Fibroblast of skin of right quadriceps (primary cell): ENCODE measurements around the gene TBX3.
A peak's percentile ranks its signal among the peaks of the same experiment; 100 is the strongest.

Experiments used
- DNase-seq: peaks from one replicate; pipeline ENCODE4 v3.0.0-alpha.2; 2013

The TBX3 gene

GRCh38 chr12:114682106-114682784 is 1.7 kb downstream of the TBX3 start:
- DNase-seq, result no peak

- DNase-seq, result no peak
Measured at GRCh38 chr12:114681116-114681871, 2.7 kb downstream of the TBX3 start.

- no peak for DNase-seq
Measured at GRCh38 chr12:114680604-114681069, 3.3 kb downstream of the TBX3 start.

- no peak for DNase-seq
Measured at GRCh38 chr12:114679942-114680341, 4.0 kb downstream of the TBX3 start.

GRCh38 chr12:114679452-114679875 is 4.5 kb downstream of the TBX3 start:
- peak; percentile 58 for DNase-seq

GRCh38 chr12:114678718-114679117 is 5.3 kb downstream of the TBX3 start:
- no peak for DNase-seq

- no peak for DNase-seq
Measured at GRCh38 chr12:114678028-114678427, 5.9 kb downstream of the TBX3 start.

GRCh38 chr12:114676142-114676741 is 7.7 kb downstream of the TBX3 start:
- no peak for DNase-seq

GRCh38 chr12:114674251-114675047 is 9.5 kb downstream of the TBX3 start:
- no peak for DNase-seq

GRCh38 chr12:114673901-114674250 is 10.1 kb downstream of the TBX3 start:
- no peak for DNase-seq

GRCh38 chr12:114673169-114673833 is 10.7 kb downstream of the TBX3 start:
- peak; percentile 84 for DNase-seq

GRCh38 chr12:114672817-114673168 is 11.2 kb downstream of the TBX3 start:
- no peak for DNase-seq

GRCh38 chr12:114671443-114672411 is 12.2 kb downstream of the TBX3 start:
- DNase-seq, result no peak

- DNase-seq, result no peak
Measured at GRCh38 chr12:114671066-114671442, 12.9 kb downstream of the TBX3 start.

GRCh38 chr12:114670291-114670980 is 13.5 kb downstream of the TBX3 start:
- no peak for DNase-seq

GRCh38 chr12:114669401-114670290 is 14.3 kb downstream of the TBX3 start:
- peak; percentile 60 for DNase-seq

- no peak for DNase-seq
Measured at GRCh38 chr12:114668886-114669288, 15.1 kb downstream of the TBX3 start.

- peak; percentile 88 for DNase-seq
Measured at GRCh38 chr12:114668151-114668885, 15.7 kb downstream of the TBX3 start.

- no peak for DNase-seq
Measured at GRCh38 chr12:114667669-114668150, 16.3 kb downstream of the TBX3 start.
